WTC11 (cell line): ENCODE results near the gene TPBGL.

ENCODE experiments used
- CTCF ChIP-seq: fragments of 200-600 bp; IDR thresholded peaks from 2 replicates; pipeline ENCODE4 v1.8.0; 2022; ENCODE audit warnings: antibody characterized with exemption
- GTF2I ChIP-seq: fragments of 250-450 bp; sonication (Bioruptor Pico); conservative IDR thresholded peaks from 2 replicates; pipeline ENCODE4 v1.4.0; 2021; ENCODE audit warnings: mild to moderate bottlenecking
- MAX ChIP-seq: sonication (generic); formaldehyde crosslinking; IDR thresholded peaks from 2 replicates; pipeline ENCODE4 v1.8.0; 2022; ENCODE audit warnings: mild to moderate bottlenecking, missing genetic modification reagents
- RORB ChIP-seq: fragments of 250-450 bp; sonication (Bioruptor Pico); IDR thresholded peaks from 2 replicates; pipeline ENCODE4 v1.9.0; 2021; ENCODE audit warnings: mild to moderate bottlenecking
- SMAD3 ChIP-seq: sonication (generic); formaldehyde crosslinking; IDR thresholded peaks from 2 replicates; pipeline ENCODE4 v1.8.0; 2022; ENCODE audit warnings: missing genetic modification reagents, mild to moderate bottlenecking, borderline replicate concordance

GRCh38 chr11:75287579-75287978, 47.0 kb downstream of the TPBGL start:
- TF ChIP-seq GTF2I (CRISPR knock-in tag) (no peak), CTCF (no peak), MAX (CRISPR knock-in tag) (no peak), SMAD3 (CRISPR knock-in tag) (no peak), RORB (CRISPR knock-in tag) (no peak)
